Amygdala (tissue), 56 donors: ENCODE results near the gene MDFIC2.
A peak's percentile ranks its signal among the peaks of the same experiment; 100 is the strongest.
"Not testable (repeated sequence)": the region's sequence is repeated elsewhere in the genome, so short reads cannot be mapped to it uniquely, and the experiment has no call there.

Source experiments
- DNase-seq, 56 donors: peaks; one replicate each; lab custom pipeline; 2025; lab: John Stamatoyannopoulos, UW

MDFIC2 gene

DNA sequence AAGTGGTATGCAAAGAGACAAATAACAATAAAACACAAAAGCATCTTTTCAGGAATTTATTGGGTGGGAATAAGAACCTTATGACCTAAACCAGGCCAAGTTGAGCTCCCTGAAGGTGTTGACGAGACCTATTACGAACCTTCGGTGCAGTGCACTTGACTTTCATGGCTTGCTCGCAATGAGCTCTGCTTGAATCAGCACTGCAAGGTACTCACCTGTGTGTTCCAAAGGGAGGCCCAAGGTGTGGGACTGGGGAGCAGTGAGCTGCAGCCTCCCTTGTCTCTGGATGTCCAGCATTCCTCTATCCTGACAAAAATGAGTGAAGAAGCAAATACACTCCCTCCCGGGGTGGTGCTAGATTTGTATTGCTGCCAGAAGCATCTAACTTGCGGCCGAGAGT is at the start of gene MDFIC2:
Gene MDFIC2, minus strand, starts transcription at position 303 of the 400 bp plus-strand sequence. CDS start 665 bp downstream, outside the sequence.
- DNase-seq, result no peak

DNA sequence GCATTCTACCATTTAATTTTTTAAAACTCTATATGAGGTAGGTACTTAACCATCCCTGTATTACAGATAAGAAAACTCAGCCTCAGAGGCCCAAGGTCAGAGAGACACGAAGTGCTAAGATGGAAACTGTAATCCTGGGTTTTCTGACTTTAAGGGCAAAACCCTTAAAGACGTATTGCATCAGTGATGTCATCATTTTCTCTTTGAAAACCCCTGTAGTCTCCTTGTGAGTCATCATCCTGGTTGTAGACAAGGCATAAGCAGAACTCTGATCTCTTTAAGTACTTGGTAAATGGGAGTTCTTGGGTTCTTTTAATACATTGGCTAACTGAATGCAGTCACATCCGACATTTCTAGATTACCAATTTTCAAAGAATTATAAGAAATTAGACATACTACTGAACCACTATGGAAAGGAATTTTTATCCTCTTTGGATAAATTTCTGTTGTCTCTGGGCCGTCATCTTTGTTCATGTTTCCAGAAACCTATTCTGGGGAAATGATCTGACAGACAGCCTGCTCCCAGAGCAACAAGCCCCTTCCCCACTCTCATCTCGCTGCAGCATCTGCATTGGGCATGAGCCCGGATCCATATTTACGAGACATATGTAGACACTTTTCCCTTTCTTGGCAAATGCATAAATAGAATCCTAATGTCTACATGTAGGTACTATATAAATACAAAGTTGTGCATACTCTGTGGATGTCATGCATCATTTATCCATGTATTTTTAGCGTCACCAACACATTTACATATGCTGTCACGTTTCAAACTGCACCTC is 48.7 kb upstream of the MDFIC2 start:
- no peak for DNase-seq

DNA sequence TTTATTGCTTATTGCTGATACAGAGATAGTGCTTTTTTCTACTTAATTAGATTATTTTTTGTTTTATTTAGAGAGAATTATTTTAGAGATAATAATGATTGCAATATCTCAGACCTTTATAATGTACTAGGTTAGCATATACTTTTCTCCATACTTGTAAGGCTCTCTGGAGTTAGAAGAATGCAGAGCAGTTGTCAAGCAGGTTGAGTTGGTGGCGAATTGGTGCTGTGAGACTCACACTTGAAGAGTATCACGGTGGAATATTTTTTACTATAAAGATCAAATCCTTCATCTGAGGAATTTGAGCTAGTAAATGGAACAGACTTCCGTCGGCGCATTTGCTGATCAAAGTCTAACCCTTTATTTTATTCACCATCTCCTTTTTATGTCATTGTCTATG is 47.3 kb upstream of the MDFIC2 start:
- DNase-seq, result no peak

DNA sequence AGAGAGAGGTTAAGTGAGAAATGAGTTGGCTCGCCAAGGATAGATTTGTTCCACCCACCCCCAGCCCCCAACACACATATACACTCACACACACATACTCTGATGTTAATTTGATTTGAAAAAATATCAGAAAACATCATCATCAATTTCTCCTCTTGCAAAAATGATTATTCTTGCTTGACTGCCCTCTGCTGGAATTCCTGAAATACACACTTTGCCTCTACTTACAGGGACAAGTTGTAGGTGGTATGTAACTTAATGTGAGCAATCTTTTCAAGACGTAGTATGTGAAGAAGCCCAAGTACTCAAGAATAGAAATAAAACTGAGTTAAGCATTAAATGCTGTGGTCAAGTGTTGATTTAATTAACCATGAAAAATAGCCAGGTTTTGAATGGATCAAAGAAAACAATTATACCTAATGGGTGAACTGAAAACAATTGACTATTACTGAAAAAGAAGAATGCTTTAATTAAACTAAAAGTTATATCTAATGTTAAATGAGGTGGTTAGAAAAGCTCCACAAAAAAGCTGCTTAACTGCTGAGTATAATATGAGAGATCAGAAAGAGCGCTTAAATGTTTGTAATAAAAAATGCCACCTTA is 46.6 kb upstream of the MDFIC2 start:
- peak in 8 of 56 donors; percentile 0 to 42 (median 8) for DNase-seq

DNA sequence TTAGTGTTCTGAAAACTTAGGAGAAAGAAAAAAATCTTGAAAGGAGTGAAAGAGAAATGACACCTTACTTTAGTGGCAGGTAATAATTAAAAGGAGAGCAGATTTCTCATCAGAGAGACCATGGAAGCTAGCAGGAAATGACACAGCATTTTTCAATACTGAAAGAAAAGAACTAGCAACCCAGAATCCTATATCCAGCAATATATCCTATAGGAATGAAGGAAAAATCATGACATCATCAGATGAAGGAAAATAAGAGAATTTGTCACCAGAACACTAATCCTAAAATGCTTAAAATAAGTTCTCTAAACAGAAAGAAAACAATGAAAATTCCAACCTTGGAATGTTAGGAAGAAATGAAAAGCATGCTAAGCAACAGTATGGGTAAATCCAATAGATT is 39.8 kb upstream of the MDFIC2 start:
- no peak for DNase-seq

DNA sequence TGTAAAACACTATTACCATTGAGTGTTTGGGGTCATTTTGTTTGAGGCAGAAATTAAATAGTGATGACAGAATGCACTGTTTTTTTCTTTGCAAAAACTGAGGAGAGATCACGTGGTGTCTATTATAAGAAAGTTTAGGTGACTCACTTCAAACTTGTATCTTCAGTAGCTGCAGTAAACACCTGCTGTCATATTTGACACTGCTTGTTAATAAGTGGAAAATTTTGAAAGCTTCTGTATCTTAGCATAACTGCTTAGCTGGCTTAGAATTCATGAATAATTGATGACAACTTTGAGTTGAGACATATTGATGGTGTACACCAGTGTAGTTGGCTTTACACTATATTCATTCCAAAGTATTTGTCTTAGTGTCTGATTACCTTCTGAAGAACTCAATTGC is 29.7 kb upstream of the MDFIC2 start:
- DNase-seq, result no peak

DNA sequence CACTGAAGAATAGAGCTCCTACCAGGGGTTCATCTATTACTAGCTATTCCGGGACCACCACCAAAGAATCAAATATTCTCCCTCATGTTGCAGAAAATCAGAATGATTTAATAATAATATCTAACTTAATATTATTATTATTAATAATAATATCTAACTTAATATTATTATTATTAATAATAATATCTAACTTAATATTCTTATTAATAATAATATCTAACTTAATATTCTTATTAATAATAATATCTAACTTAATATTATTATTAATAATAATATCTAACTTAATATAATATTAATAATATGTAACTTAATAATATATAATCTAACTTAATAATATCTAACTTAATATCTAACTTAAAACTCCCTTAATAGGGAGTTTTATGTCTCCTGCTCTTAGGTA is 24.4 kb upstream of the MDFIC2 start:
- DNase-seq, result not testable (repeated sequence)

DNA sequence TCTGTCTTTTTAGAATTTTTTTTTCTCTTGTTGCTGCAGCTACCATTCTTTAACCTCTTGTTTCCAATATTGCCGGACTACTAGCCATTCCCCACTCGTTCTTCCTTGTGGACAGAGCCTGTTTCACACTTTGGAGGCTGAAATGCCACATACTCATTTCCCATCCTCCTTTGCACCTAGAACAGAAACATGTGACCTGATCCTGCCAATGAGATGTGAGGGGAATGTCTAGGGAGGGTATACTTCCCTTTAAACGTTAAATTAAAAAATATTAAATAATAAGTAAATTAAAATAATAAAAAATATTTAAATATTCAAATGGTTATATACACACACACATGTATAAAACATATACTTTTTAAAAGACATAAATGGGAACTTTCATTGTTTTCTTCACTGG is 20.6 kb upstream of the MDFIC2 start:
- no peak for DNase-seq

DNA sequence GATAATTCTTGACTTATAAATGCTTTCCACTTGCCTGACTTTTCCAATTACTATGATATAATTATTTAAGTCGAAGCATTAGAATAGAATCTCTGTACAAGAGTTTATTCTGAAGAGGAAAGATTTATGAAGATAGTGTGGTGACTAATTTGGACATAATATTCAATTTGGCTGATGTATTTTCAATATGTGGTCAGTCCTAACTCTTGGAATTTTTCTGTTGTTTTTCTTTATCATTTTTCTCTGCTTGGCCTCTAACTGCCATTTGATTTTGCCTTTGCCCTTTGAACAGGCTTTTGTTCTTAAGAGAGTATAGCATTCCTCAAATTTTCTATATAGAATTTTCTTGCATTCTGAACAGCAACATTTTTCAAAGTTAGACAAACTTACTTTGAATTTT is 2.6 kb upstream of the MDFIC2 start:
- DNase-seq, result no peak

DNA sequence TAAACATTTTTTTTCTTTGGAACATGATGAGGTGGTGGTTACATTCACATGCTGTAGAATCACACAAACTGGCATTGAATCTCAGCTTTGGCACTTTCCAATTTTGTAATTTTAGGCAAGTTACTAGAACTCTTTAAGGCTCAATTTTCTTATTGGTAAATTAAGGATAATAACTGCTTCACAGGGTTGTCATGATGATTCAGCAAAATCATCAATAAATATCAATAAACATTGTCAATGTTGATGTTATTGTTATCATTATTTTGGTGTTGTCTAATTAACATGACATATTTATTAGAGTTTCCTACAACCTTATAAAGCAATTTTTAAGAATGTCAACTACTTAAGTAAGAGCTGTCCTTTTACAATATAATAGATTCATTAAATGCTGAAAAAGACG is 1.6 kb downstream of the MDFIC2 start:
- DNase-seq, result no peak

DNA sequence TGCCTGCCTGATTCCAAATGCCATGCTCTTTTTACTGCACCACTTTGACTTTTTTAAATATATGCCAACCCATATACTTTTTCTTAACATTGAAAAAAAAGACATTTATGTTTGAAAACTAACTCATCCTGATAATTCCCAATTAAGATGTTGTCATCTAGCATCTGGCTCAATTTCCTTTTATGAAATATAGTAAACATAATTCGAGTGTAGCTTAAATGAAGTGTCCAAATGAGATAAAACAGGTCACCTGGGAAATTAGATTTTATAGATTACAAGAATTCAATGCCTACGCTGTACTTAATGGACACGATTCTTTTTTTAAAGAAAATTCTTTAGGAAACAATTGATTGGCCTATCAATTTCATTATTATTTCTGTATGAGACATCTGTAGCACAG is 2.8 kb downstream of the MDFIC2 start:
- no peak for DNase-seq

DNA sequence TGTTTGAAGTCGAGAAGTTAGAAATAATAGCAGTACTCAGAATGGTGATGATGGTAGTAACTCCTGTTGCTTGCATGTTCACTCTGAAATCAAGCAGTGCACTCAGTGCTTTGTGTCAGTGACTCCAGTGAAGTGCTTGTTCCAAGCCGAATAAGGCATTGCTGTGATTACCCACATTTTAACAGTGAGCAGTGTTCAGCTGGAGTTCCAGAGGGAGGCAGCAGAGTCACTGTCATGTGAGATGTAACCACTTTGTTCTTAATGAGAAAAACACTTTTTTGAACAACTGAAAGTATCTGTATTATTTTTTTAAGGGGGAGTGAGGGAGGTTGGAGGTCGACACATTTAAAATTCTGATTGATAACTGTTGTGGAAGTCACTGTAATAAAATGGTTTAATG is 3.7 kb downstream of the MDFIC2 start:
- peak in 11 of 56 donors; percentile 0 to 52 (median 2) for DNase-seq

DNA sequence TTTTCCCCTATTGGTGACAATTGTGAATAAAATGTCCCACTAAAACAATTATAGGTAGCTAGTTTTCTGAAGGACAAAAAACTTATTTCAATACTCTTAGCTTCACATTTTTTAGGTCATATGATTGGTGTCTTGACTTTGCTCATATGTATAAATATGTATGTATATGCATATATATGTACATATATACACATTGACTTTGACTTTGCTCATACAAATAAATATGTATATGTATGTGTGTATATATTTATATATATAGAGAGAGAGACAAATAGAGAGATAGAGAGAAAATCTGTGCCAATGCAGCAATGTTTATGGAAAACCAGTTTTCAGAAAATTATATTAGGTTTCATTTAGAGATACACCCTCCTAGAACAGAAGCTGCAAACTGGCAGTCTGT is 5.7 kb downstream of the MDFIC2 start:
- DNase-seq, result no peak

DNA sequence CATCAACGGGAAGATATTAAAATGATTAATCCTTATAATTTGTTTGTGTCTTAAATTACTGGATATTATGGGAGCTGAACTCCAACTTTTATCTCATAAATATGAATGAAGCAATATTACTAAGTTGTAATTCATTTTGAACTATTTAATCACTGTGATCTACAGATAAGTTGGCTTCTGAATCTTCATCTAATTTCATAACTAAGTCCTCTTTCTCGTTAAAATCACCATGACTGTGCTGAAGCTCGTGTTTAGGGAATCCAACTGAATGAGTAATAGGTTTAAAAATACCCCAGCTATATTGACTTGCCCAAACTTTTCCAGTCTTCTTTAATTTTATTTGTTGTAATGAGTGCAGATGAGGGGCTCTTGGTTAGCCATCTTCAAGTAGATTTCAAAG is 14.1 kb downstream of the MDFIC2 start:
- no peak for DNase-seq

DNA sequence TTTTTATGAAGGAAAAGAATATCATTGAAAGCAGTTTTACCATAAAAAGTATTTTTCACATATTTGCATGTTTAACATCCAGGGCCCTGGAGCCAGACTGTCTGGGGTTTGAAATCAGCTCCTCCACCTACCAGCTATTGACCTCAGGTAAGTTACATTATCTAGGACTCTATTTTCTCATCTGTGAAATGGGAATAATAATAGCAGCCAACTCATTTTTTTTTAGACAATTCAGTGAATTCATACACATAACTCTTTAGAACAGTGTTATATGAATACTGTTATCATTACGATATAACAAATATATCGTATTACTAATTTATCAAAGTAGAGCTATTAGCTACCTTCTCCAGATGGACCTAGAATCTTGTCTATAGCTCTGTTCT is 21.3 kb downstream of the MDFIC2 start:
- no peak for DNase-seq

DNA sequence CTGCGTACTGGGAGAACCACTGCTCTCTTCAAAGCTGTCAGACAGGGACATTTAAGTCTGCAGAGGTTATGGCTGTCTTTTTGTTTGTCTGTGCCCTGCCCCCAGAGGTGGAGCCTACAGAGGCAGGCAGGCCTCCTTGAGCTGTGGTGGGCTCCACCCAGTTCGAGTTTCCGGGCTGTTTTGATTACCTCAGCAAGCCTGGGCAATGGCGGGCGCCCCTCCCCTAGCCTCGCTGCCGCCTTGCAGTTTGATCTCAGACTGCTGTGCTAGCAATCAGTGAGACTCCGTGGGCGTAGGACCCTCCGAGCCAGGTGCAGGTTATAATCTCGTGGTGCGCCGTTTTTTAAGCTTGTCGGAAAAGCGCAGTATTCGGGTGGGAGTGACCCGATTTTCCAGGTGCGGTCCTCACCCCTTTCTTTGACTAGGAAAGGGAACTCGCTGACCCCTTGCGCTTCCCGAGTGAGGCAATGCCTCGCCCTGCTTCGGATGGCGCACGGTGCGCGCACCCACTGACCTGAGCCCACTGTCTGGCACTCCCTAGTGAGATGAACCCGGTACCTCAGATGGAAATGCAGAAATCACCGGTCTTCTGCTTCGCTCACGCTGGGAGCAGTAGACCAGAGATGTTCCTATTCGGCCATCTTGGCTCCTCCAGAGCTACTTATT is 21.9 kb downstream of the MDFIC2 start:
- not testable (repeated sequence) for DNase-seq

DNA sequence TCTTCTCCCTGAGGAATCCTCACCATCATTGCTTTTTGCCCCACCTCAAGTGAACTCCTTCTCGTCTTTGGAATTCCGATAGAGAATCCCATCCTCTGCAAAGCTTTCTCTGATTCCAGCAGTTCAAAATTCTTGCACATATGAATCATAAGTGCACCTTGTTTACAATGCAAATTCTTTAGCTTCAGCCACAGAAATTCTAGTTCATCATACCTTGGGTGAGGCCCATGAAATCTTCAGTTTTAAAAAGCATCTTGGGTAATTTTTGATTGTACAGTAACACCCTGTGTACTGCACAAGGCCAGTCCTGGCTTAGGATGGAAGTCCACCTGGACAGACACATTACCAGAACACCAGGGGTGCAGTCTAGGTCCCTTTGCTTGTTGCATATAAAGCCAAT is 30.8 kb downstream of the MDFIC2 start:
- no peak for DNase-seq

DNA sequence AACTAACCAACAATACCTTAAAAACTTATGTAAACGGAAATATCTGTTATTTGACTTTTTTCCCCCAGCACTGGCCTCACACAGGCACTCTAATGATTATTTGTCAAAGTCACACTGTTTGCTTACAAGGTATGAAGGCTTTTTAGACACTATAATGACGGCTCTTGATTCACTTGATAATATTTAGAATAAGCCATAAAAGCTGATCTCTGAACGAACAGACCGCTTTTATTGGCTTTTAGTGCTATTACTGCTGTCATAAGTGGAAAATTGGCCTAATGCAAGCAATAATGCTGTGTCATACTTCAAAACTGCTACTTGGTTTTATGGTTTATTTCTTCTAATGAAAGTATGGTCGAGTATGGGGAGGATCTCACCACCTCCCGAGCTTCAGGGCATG is 35.1 kb downstream of the MDFIC2 start:
- DNase-seq, result no peak

DNA sequence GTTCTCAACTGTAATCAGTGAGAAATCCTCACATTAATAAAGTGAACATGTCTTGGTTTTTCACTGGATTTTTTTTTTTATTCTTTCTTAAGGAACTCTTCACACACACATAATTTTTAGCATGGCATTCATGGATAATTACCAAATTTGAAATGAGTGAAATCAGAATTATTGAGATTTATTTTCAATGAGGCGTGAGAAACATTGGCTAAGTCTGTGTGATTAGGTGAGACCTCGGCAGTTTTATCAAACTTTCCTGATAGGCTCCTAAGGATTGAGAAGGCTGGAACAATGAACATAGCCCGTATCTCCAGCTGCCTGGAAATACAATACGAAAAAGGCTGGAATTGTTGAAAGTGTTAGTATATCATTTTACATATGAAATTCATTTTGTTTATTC is 35.5 kb downstream of the MDFIC2 start:
- DNase-seq, result no peak

DNA sequence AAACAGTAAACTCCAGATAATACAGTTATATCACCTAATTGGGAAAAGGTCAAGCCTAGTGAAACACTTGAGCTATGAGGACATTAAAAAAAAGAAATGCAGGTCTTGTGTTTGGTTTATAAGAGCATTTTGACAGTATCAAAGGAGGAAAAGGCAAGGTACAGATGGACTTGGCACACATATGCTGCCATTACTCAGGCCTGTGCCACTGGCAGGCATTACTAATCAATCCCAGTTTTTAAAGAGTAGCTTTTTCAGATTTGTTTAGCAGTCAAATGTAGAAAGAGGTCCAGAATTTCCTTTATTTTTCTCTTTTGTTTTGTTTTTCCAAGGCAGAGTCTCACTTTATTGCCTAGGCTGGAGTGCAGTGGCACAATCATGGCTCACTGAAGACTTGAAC is 38.9 kb downstream of the MDFIC2 start:
- no peak for DNase-seq

DNA sequence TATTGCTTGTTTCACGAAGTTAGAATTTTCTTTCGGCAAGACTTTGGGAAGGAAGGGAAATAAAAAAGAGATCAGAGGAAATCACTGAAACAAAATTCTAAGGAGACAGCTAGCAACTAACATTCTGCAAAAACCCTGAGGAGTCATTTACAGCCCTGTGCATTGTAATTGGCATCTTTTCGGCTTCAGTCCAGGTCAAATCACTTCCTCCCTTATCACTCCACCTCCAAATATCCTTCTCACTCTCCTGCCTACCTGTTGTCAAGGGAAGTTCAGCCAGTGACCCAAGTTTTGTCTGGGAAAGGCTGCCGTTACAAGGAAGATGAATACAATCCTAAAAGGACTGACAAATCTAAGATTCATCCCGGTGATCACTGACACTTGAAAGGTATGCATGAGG is 39.6 kb downstream of the MDFIC2 start:
- no peak for DNase-seq
